ENCODE data around the gene TEX13D.
"Not testable (repeated sequence)": the region's sequence is repeated elsewhere in the genome, so short reads cannot be mapped to it uniquely, and the experiment has no call there.

Gene TEX13D

DNA sequence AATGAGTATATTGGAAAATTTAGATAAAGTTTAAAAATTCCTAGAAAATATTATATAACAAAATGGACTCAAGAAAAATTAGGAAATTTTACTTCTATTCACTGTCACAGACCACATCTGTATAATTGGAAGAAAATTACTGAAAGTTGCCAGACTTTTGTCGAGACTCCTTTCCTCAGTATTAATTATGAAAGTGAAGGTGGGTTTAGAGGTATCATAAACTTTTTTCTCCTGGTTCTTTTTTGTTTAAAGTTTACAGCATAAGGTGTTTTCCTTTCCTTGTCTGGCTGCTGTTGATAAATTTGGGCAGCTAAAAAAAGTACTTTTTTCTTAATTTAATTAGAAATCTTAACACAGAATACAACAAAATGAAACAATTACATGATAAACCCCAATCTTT, 6.7 kb upstream of the TEX13D start:
- H3K9me3 ChIP-seq, result no peaks in the 10 kb centered on the region
- no peaks in the 10 kb centered on the region for H3K27me3 ChIP-seq
- no peaks in the 10 kb centered on the region for H3K36me3 ChIP-seq
- H3K4me1 ChIP-seq, result no peaks in the 10 kb centered on the region
- DNase-seq, result no peak
- intact Hi-C loops (cut with DNase I; ENCODE audit: low total_unique reads), result no loop called here
- no peak overlapping the region for H3K4me3 ChIP-seq
- H3K27ac ChIP-seq, result no peak overlapping the region
- TF ChIP-seq, protein P1, sequence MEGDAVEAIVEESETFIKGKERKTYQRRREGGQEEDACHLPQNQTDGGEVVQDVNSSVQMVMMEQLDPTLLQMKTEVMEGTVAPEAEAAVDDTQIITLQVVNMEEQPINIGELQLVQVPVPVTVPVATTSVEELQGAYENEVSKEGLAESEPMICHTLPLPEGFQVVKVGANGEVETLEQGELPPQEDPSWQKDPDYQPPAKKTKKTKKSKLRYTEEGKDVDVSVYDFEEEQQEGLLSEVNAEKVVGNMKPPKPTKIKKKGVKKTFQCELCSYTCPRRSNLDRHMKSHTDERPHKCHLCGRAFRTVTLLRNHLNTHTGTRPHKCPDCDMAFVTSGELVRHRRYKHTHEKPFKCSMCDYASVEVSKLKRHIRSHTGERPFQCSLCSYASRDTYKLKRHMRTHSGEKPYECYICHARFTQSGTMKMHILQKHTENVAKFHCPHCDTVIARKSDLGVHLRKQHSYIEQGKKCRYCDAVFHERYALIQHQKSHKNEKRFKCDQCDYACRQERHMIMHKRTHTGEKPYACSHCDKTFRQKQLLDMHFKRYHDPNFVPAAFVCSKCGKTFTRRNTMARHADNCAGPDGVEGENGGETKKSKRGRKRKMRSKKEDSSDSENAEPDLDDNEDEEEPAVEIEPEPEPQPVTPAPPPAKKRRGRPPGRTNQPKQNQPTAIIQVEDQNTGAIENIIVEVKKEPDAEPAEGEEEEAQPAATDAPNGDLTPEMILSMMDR (IDR thresholded peaks at IDR 0.05), result no peak

DNA sequence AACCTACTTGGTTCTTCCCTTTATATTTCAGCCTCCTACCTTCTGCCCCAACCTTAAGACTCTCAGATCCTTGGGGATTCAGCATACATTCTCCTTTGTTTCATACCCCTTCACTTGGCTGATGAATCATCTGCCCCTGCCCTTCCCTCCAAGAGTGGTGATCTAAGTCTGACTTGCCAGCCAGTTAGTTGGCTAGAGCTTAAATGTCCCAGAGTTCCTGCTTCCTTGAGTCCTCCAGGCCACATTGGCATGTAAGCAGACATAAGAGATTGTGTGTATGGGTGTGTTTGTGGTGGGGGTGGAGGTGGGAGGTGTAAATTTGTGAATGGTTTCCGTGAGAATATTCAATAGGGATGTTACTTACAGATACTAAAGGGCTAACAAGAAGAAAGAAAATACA, 3.7 kb upstream of the TEX13D start:
- H3K9me3 ChIP-seq, result no peaks in the 10 kb centered on the region
- no peaks in the 10 kb centered on the region for H3K4me1 ChIP-seq
- intact Hi-C loops (cut with DNase I; ENCODE audit: low total_unique reads), result no loop called here
- H3K27ac ChIP-seq, result no peak overlapping the region
- no peak for DNase-seq
- H3K36me3 ChIP-seq, result no peaks in the 10 kb centered on the region
- TF ChIP-seq, protein P1 (IDR thresholded peaks at IDR 0.05), result no peak
- H3K27me3 ChIP-seq, result no peaks in the 10 kb centered on the region
- H3K4me3 ChIP-seq, result no peak overlapping the region

- no peaks in the 10 kb centered on the region for H3K27me3 ChIP-seq
- intact Hi-C loops (cut with DNase I; ENCODE audit: low total_unique reads), result no loop called here
- no peaks in the 10 kb centered on the region for H3K4me1 ChIP-seq
- DNase-seq, result no peak
- H3K36me3 ChIP-seq, result no peaks in the 10 kb centered on the region
- no peak overlapping the region for H3K4me3 ChIP-seq
- no peaks in the 10 kb centered on the region for H3K9me3 ChIP-seq
- H3K27ac ChIP-seq, result no peak overlapping the region
- TF ChIP-seq, protein P1 (IDR thresholded peaks at IDR 0.05), result no peak
Observed at GRCh38 chrX:124333862-124334261, 1.4 kb downstream of the TEX13D start.

DNA sequence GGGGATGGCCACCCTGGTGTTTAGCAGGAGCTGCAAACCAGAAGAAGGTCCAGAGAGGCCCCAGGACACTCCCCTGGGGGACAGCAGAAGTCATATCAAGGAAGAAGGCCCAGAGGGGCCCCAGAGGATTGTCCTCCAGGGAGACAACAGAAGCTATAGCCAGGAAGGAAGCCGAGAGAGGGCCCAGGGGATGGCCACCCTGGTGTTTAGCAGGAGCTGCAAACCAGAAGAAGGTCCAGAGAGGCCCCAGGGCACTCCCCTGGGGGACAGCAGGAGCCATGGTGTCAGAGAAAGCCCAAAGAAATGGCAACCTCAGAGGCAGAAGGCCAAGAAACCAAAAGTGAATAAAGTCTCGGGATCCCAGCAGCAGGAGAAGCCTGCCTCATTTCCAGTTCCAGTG, 2.1 kb downstream of the TEX13D start:
- H3K27ac ChIP-seq; H3K4me1 ChIP-seq; H3K36me3 ChIP-seq; H3K27me3 ChIP-seq; DNase-seq; H3K9me3 ChIP-seq; intact Hi-C loops (cut with DNase I; ENCODE audit: low total_unique reads); H3K4me3 ChIP-seq: not testable (repeated sequence)

GRCh38 chrX:124335598-124335997, 3.1 kb downstream of the TEX13D start:
- H3K36me3 ChIP-seq, result no peaks in the 10 kb centered on the region
- H3K9me3 ChIP-seq, result no peaks in the 10 kb centered on the region
- H3K4me1 ChIP-seq, result no peaks in the 10 kb centered on the region
- intact Hi-C loops (cut with DNase I; ENCODE audit: low total_unique reads), result no loop called here
- DNase-seq, result no peak
- no peak overlapping the region for H3K27ac ChIP-seq
- H3K27me3 ChIP-seq, result no peaks in the 10 kb centered on the region
- TF ChIP-seq, protein P1 (IDR thresholded peaks at IDR 0.05), result no peak
- no peak overlapping the region for H3K4me3 ChIP-seq

- intact Hi-C loops (cut with DNase I; ENCODE audit: low total_unique reads), result no loop called here
Observed at GRCh38 chrX:124337916-124338315, 5.5 kb downstream of the TEX13D start.

More at GRCh38 chrX:124337916-124338315, 5.5 kb downstream of the TEX13D start:
- TF ChIP-seq, protein P1 (IDR thresholded peaks at IDR 0.05), result no peak
- no peaks in the 10 kb centered on the region for H3K4me1 ChIP-seq
- no peak for DNase-seq
- no peaks in the 10 kb centered on the region for H3K9me3 ChIP-seq
- no peaks in the 10 kb centered on the region for H3K27me3 ChIP-seq
- no peak overlapping the region for H3K4me3 ChIP-seq
- no peak overlapping the region for H3K27ac ChIP-seq
- no peaks in the 10 kb centered on the region for H3K36me3 ChIP-seq
